Peyer's patch (tissue), 4 donors: ENCODE results near the gene IQCH. TPM values are rescaled to one million over a fixed set of nuclear protein-coding genes. Genes with fewer than 3 reads are reported as not detected.

Source experiments
- DNase-seq, 3 donors: peaks; one replicate each; pipeline ENCODE4 v3.0.0-alpha.2; 2017 to 2019
- H3K27ac ChIP-seq, 4 donors: fragments of 200-600 bp; sonication (generic); one replicate each; pipeline ENCODE4 v1.5.1; 2016 to 2019
- H3K27me3 ChIP-seq, 2 donors: fragments of 200-600 bp; sonication (generic); one replicate each; pipeline ENCODE4 v1.5.1; 2019
- H3K36me3 ChIP-seq, 3 donors: fragments of 200-600 bp; sonication (generic); one replicate each; pipeline ENCODE4 v1.5.1; 2016 to 2019
- H3K4me1 ChIP-seq, 4 donors: fragments of 200-600 bp; sonication (generic); one replicate each; pipeline ENCODE4 v1.5.1; 2016 to 2019
- H3K4me3 ChIP-seq, 4 donors: fragments of 200-600 bp; sonication (generic); 1 replicate in 3 of 4; 2 replicates in 1 of 4; pipeline ENCODE4 v1.5.1; 2016 to 2019; ENCODE audit warnings: mild to moderate bottlenecking in 1 of 4
- H3K9me3 ChIP-seq, 4 donors: fragments of 200-600 bp; sonication (generic); one replicate each; pipeline ENCODE4 v1.5.1; 2016 to 2019; ENCODE audit warnings: mild to moderate bottlenecking in 1 of 4
- POLR2A ChIP-seq, 2 donors: fragments of 450-650 bp; IDR thresholded peaks; one replicate each; pipeline ENCODE4 v1.5.1; 2017; ENCODE audit warnings: antibody characterized with exemption in 2 of 2, mild to moderate bottlenecking in 2 of 2, moderate library complexity in 2 of 2
- total RNA-seq, 4 donors: library from RNA; depleted of rRNA; stranded (reverse); fragments of >200 nt; gene quantifications; one replicate each; pipeline ENCODE4 v1.1.0, GENCODE V29; 2016
- TF ChIP-seq, protein P1 (sequence below), 6 experiments: fragments of 450-650 bp in 4 of 6; fragments of 200-600 bp in 2 of 6; sonication (generic) in 1 of 6; IDR thresholded peaks; one replicate each; pipeline ENCODE4 v1.5.1; 2017 to 2019; ENCODE audit warnings: antibody characterized with exemption in 6 of 6, mild to moderate bottlenecking in 3 of 6, moderate library complexity in 1 of 6

IQCH gene
- total RNA-seq, 4 donors from 2014 or later, result 0.53 to 1.2 (median 0.88) TPM

DNA sequence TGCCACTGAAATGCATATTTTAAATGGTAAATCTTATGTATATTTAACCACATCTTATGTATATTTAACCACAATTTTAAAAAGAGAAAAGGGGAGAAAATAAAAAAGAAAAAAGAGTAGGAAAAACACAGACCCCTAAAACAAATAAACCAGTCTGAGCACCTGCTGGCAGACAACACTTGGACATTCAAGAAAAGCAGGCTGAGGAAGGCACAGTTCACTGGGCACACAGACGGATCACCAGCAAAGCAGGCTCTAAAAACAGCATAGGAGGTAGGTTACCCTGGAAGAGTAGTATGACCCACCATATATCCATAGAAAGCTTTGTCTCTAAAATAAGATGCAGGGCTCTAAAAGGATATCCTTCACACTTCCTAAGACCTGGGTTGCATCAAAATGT lies 27.2 kb upstream of the IQCH start:
- Histone ChIP-seq H3K27ac (no peak overlapping the region), H3K27me3 (no peaks in the 10 kb centered on the region), H3K4me3 (no peak overlapping the region), H3K36me3 (peaks cover 0 to 35% (median 0%) of the 10 kb centered on the region in 3 donors), H3K4me1 (peaks cover 0 to 5% (median 0%) of the 10 kb centered on the region in 4 donors), H3K9me3 (no peaks in the 10 kb centered on the region)
- no peak for TF ChIP-seq POLR2A (IDR thresholded peaks at IDR 0.05)
- TF ChIP-seq, protein P1, sequence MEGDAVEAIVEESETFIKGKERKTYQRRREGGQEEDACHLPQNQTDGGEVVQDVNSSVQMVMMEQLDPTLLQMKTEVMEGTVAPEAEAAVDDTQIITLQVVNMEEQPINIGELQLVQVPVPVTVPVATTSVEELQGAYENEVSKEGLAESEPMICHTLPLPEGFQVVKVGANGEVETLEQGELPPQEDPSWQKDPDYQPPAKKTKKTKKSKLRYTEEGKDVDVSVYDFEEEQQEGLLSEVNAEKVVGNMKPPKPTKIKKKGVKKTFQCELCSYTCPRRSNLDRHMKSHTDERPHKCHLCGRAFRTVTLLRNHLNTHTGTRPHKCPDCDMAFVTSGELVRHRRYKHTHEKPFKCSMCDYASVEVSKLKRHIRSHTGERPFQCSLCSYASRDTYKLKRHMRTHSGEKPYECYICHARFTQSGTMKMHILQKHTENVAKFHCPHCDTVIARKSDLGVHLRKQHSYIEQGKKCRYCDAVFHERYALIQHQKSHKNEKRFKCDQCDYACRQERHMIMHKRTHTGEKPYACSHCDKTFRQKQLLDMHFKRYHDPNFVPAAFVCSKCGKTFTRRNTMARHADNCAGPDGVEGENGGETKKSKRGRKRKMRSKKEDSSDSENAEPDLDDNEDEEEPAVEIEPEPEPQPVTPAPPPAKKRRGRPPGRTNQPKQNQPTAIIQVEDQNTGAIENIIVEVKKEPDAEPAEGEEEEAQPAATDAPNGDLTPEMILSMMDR (IDR thresholded peaks at IDR 0.05), result no peak
- DNase-seq, result no peak

DNA sequence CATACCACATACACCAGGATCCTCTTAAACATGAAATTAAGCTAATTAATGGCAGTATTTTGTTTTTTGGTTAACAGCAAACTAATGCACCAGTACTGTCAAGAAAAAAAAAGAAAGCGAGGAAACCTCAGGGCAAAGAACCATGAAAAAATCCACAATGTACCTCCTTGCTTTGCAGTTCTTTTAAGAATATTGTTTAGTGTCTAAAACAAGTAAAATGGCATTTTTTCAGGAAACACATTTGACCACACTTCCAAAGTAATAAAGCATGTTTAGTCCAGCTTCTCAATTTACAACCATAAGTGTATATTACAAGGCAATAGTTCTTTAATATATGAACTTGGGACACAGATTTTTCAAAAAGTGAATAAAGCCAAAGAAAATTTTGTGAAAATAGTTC lies 26.7 kb upstream of the IQCH start:
- Histone ChIP-seq H3K36me3 (peaks cover 0 to 37% (median 0%) of the 10 kb centered on the region in 3 donors), H3K9me3 (no peaks in the 10 kb centered on the region), H3K27ac (no peak overlapping the region), H3K27me3 (no peaks in the 10 kb centered on the region), H3K4me3 (no peak overlapping the region), H3K4me1 (peaks cover 0 to 5% (median 0%) of the 10 kb centered on the region in 4 donors)
- no peak for DNase-seq
- TF ChIP-seq, protein P1 (IDR thresholded peaks at IDR 0.05), result no peak
- TF ChIP-seq POLR2A (IDR thresholded peaks at IDR 0.05), result no peak

DNA sequence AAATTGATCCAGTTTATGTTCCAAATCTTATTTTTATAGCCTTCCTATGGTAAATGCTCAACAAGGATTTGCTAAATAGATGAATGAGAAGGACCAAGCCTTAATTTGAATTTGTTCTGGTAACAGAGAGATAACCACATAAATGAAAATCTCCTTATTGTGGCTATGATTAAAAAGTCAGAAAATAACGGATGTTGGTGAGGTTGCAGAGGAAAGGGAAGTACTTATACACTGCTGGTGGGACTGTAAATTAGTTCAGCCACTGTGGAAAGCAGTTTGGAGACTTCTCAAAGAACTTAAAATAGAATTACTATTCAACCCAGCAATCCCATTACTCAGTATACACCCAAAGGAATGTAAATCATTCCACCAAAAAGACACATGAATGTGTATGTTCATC lies 26.3 kb upstream of the IQCH start:
- Histone ChIP-seq H3K9me3 (no peaks in the 10 kb centered on the region), H3K4me1 (peaks cover 0 to 5% (median 0%) of the 10 kb centered on the region in 4 donors), H3K27me3 (no peaks in the 10 kb centered on the region), H3K4me3 (no peak overlapping the region), H3K36me3 (peaks cover 0 to 42% (median 0%) of the 10 kb centered on the region in 3 donors), H3K27ac (no peak overlapping the region)
- no peak for DNase-seq
- TF ChIP-seq POLR2A (IDR thresholded peaks at IDR 0.05), result no peak
- TF ChIP-seq, protein P1 (IDR thresholded peaks at IDR 0.05), result no peak

DNA sequence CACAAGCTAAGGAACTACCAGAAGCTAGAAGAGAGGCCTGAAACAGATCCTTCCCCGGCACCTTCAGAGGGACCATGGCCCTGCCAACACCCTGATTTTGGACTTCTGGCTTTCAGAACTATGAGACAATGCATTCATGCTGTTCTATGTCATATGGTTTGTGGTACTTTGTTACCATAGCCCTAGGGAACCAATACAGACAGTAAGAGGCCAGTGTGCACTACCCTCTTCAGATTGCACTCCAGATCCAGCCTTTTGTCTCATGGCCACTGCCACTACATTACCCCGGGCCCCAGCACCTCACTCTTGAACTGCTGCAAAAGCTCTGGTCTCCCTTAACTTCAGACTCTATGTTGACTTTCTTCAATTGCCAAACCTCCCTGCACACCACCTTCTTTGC lies 24.1 kb upstream of the IQCH start:
- H3K4me1 ChIP-seq, result peaks cover 0 to 5% (median 0%) of the 10 kb centered on the region in 4 donors
- peaks cover 0 to 56% (median 0%) of the 10 kb centered on the region in 3 donors for H3K36me3 ChIP-seq
- DNase-seq, result no peak
- TF ChIP-seq, protein P1 (IDR thresholded peaks at IDR 0.05), result no peak
- TF ChIP-seq POLR2A (IDR thresholded peaks at IDR 0.05), result no peak
- H3K27ac ChIP-seq, result no peak overlapping the region
- no peak overlapping the region for H3K4me3 ChIP-seq
- H3K9me3 ChIP-seq, result no peaks in the 10 kb centered on the region
- no peaks in the 10 kb centered on the region for H3K27me3 ChIP-seq

DNA sequence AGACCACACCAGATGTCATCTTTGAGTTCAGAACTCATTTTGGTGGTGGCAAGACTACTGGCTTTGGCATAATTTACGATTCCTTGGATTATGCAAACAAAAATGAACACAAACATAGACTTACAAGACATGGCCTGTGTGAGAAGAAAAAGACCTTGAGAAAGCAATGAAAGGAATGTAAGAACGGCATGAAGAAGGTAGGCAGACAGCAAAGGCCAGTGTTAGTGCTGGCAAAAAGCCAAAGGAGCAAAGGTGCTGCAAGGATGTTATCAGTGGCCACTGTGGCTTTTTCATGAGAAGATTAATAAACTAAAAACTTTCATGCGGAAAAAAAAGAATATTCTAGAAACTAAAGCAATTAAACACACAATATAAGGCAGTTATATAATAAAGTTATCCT lies 22.0 kb upstream of the IQCH start:
- no peaks in the 10 kb centered on the region for H3K9me3 ChIP-seq
- H3K27ac ChIP-seq, result peak overlapping the region in 1 of 4 donors; percentile 3
- DNase-seq, result peak in 1 of 3 donors; percentile 73
- TF ChIP-seq, protein P1 (IDR thresholded peaks at IDR 0.05), result no peak
- TF ChIP-seq POLR2A (IDR thresholded peaks at IDR 0.05), result no peak
- H3K4me1 ChIP-seq, result no peaks in the 10 kb centered on the region
- no peaks in the 10 kb centered on the region for H3K27me3 ChIP-seq
- peaks cover 0 to 60% (median 0%) of the 10 kb centered on the region in 3 donors for H3K36me3 ChIP-seq
- H3K4me3 ChIP-seq, result no peak overlapping the region
